ENCODE data around the gene KLF16. TPM values are rescaled to one million over a fixed set of nuclear protein-coding genes. Genes with fewer than 3 reads are reported as not detected.

KLF16 gene
- total and polyA plus RNA-seq, 9 of the 15 experiments (the other 6 are each of a cell fraction or from before 2014, with no cell fraction given), result 0.04 to 60.4 (median 6.8) TPM

GRCh38 chr19:1854542-1855039, 8.8 kb downstream of the KLF16 start (continued):
- TF ChIP-seq ILF3 (IDR thresholded peaks at IDR 0.05; ENCODE audit: borderline replicate concordance), result no peak
- TF ChIP-seq ZNF766 (CRISPR knock-in tag; conservative IDR thresholded peaks at IDR 0.05), result no peak
- TF ChIP-seq COPS2 (conservative IDR thresholded peaks at IDR 0.05), result no peak
- TF ChIP-seq TARDBP (IDR thresholded peaks at IDR 0.05), result no peak
- no peak for TF ChIP-seq ZNF232 (CRISPR knock-in tag; IDR thresholded peaks at IDR 0.05)
- TF ChIP-seq, protein P1, sequence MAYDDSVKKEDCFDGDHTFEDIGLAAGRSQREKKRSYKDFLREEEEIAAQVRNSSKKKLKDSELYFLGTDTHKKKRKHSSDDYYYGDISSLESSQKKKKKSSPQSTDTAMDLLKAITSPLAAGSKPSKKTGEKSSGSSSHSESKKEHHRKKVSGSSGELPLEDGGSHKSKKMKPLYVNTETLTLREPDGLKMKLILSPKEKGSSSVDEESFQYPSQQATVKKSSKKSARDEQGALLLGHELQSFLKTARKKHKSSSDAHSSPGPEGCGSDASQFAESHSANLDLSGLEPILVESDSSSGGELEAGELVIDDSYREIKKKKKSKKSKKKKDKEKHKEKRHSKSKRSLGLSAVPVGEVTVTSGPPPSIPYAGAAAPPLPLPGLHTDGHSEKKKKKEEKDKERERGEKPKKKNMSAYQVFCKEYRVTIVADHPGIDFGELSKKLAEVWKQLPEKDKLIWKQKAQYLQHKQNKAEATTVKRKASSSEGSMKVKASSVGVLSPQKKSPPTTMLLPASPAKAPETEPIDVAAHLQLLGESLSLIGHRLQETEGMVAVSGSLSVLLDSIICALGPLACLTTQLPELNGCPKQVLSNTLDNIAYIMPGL (CRISPR knock-in tag; IDR thresholded peaks at IDR 0.05), result no peak
- TF ChIP-seq JUNB (CRISPR knock-in tag; conservative IDR thresholded peaks at IDR 0.05), result no peak
- peak; percentile 88 for TF ChIP-seq KLF1 (tag; IDR thresholded peaks at IDR 0.05)
- no peak for TF ChIP-seq ELF2 (CRISPR knock-in tag; IDR thresholded peaks at IDR 0.05)
- no peak for TF ChIP-seq THRB (CRISPR knock-in tag; conservative IDR thresholded peaks at IDR 0.05)
- TF ChIP-seq OTX1 (CRISPR knock-in tag; IDR thresholded peaks at IDR 0.05), result no peak
- no peak for TF ChIP-seq NR0B1 (IDR thresholded peaks at IDR 0.05; ENCODE audit: partially characterized antibody)
- TF ChIP-seq PCBP2 (IDR thresholded peaks at IDR 0.05; ENCODE audit: low read depth, low read length, poor library complexity, severe bottlenecking), result no peak
- no peak for TF ChIP-seq HOXB6 (CRISPR knock-in tag; IDR thresholded peaks at IDR 0.05; ENCODE audit: borderline replicate concordance)
- TF ChIP-seq, protein P2, sequence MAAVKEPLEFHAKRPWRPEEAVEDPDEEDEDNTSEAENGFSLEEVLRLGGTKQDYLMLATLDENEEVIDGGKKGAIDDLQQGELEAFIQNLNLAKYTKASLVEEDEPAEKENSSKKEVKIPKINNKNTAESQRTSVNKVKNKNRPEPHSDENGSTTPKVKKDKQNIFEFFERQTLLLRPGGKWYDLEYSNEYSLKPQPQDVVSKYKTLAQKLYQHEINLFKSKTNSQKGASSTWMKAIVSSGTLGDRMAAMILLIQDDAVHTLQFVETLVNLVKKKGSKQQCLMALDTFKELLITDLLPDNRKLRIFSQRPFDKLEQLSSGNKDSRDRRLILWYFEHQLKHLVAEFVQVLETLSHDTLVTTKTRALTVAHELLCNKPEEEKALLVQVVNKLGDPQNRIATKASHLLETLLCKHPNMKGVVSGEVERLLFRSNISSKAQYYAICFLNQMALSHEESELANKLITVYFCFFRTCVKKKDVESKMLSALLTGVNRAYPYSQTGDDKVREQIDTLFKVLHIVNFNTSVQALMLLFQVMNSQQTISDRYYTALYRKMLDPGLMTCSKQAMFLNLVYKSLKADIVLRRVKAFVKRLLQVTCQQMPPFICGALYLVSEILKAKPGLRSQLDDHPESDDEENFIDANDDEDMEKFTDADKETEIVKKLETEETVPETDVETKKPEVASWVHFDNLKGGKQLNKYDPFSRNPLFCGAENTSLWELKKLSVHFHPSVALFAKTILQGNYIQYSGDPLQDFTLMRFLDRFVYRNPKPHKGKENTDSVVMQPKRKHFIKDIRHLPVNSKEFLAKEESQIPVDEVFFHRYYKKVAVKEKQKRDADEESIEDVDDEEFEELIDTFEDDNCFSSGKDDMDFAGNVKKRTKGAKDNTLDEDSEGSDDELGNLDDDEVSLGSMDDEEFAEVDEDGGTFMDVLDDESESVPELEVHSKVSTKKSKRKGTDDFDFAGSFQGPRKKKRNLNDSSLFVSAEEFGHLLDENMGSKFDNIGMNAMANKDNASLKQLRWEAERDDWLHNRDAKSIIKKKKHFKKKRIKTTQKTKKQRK (IDR thresholded peaks at IDR 0.05; ENCODE audit: borderline replicate concordance, low read depth, low read length), result no peak
- TF ChIP-seq ZNF764 (CRISPR knock-in tag; IDR thresholded peaks at IDR 0.05; ENCODE audit: low read depth), result no peak
- TF ChIP-seq E4F1 (CRISPR knock-in tag; IDR thresholded peaks at IDR 0.05; ENCODE audit: borderline replicate concordance), result no peak
- TF ChIP-seq SMARCA4 (IDR thresholded peaks at IDR 0.05), result peak; percentile 36; the same call in 1 of the 2 replicates
- no peak for TF ChIP-seq CC2D1A (IDR thresholded peaks at IDR 0.05)
- no peak for TF ChIP-seq ZFPM2 (CRISPR knock-in tag; IDR thresholded peaks at IDR 0.05)
